Fibroblast of lung (primary cell): ENCODE results near the gene MKX. TPM values are rescaled to one million over a fixed set of nuclear protein-coding genes. Genes with fewer than 3 reads are reported as not detected.

Experiments
- DNase-seq, 2 donors: peaks; one replicate each; pipeline versions ENCODE4 v3.0.0 to v3.0.0-alpha.2; 2010; ENCODE audit warnings: low read depth in 2 of 2
- H2AFZ ChIP-seq: 2 replicates; pipeline ENCODE4 v1.5.1; 2012; ENCODE audit warnings: low read length, control low read depth, inconsistent platforms
- H3K27ac ChIP-seq: 2 replicates; pipeline ENCODE4 v1.5.1; 2011; ENCODE audit warnings: low read length, control low read depth; ENCODE audit not compliant: insufficient read depth
- H3K27me3 ChIP-seq: 2 replicates; pipeline ENCODE4 v1.5.1; 2011; ENCODE audit warnings: mild to moderate bottlenecking, low read length; ENCODE audit not compliant: control insufficient read depth, insufficient read depth
- H3K36me3 ChIP-seq: 2 replicates; pipeline ENCODE4 v1.5.1; 2011; ENCODE audit warnings: low read length; ENCODE audit not compliant: control insufficient read depth, insufficient read depth
- H3K4me1 ChIP-seq: 2 replicates; pipeline ENCODE4 v1.5.1; 2011; ENCODE audit warnings: low read length; ENCODE audit not compliant: control insufficient read depth, insufficient read depth; ENCODE audit errors: extremely low read depth
- H3K4me2 ChIP-seq: 2 replicates; pipeline ENCODE4 v1.5.1; 2011; ENCODE audit warnings: low read length, control low read depth; ENCODE audit not compliant: insufficient read depth; ENCODE audit errors: extremely low read depth
- H3K4me3 ChIP-seq, 4 experiments: fragments of 200-600 bp in 1 of 4; sonication (generic) in 1 of 4; replicated peaks in 1 of 4; 2 replicates each; pipeline ENCODE4 v1.5.1; 2011 to 2016; ENCODE audit warnings: low read length in 4 of 4, low read depth in 3 of 4, mild to moderate bottlenecking in 3 of 4, control low read depth in 2 of 4, inconsistent platforms in 1 of 4, mixed read lengths in 1 of 4; ENCODE audit not compliant: insufficient read depth in 1 of 4; ENCODE audit errors: control extremely low read depth in 1 of 4
- H3K79me2 ChIP-seq: 2 replicates; pipeline ENCODE4 v1.5.1; 2012; ENCODE audit warnings: mild to moderate bottlenecking, low read length, inconsistent platforms; ENCODE audit not compliant: control insufficient read depth, insufficient read depth
- H3K9ac ChIP-seq: 2 replicates; pipeline ENCODE4 v1.5.1; 2011; ENCODE audit warnings: mild to moderate bottlenecking, low read length, control low read depth; ENCODE audit not compliant: insufficient read depth
- H3K9me3 ChIP-seq: 2 replicates; pipeline ENCODE4 v1.5.1; 2012; ENCODE audit warnings: low read depth, low read length; ENCODE audit not compliant: control insufficient read depth, insufficient read depth
- H4K20me1 ChIP-seq: 2 replicates; pipeline ENCODE4 v1.5.1; 2011; ENCODE audit warnings: low read length; ENCODE audit not compliant: control insufficient read depth, insufficient read depth; ENCODE audit errors: extremely low read depth
- EZH2 ChIP-seq: IDR thresholded peaks from 2 replicates; pipeline ENCODE4 v1.5.1; 2012; ENCODE audit warnings: low read length, control low read depth, mild to moderate bottlenecking; ENCODE audit errors: missing control alignments
- polyA plus RNA-seq, 2 donors: library from polyadenylated mRNA; depleted of rRNA in 1 of 2; stranded (reverse) in 1 of 2; unstranded in 1 of 2; fragments of >200 nt; gene quantifications; 2 replicates each; pipeline ENCODE4 v1.2.1, GENCODE V29; 2011 to 2012; ENCODE audit warnings: missing spikeins in 1 of 2
- total RNA-seq: library from RNA; depleted of rRNA; stranded (reverse); fragments of >200 nt; gene quantifications from 2 replicates; pipeline ENCODE4 v1.2.1, GENCODE V29; 2014
- TF ChIP-seq, protein P1 (sequence below), 2 donors: IDR thresholded peaks in 1 of 2; conservative IDR thresholded peaks in 1 of 2; 1 replicate in 1 of 2; 2 replicates in 1 of 2; pipeline ENCODE4 v1.5.1; 2011 to 2012; ENCODE audit warnings: low read length in 2 of 2, control low read depth in 1 of 2, inconsistent platforms in 1 of 2, low read depth in 1 of 2, mild to moderate bottlenecking in 1 of 2

The MKX gene
- total and polyA plus RNA-seq, 2 donors (not counting 1 experiment from before 2014, with no cell fraction given) = 2.2 to 15.0 TPM

DNA sequence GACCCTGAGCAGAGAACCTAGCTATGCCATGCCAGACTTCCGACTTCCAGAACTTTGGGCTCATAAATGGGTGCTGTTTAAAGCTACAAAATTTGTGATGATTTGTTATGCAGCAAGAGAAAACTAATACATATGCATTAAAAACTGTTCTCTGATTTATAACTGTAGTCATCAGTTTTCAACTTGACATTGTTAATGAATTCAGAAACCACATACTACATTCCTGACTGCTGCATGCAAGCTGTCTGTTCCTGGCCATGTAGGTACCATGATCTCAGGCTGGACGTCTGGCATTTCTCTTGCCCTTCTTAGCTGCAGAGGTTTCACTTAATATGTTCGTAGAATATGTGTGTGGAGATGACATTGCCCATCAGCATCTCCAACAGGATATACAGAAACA lies 28.4 kb downstream of the MKX start:
- Histone ChIP-seq H3K27ac (no peak overlapping the region), H3K4me1 (peaks cover 3% of the 10 kb centered on the region), H3K79me2 (no peaks in the 10 kb centered on the region), H3K9ac (no peak overlapping the region), H3K27me3 (no peaks in the 10 kb centered on the region), H3K36me3 (no peaks in the 10 kb centered on the region), H3K4me3 (no peak overlapping the region), H4K20me1 (no peaks in the 10 kb centered on the region), H2AFZ (no peak overlapping the region), H3K4me2 (no peak overlapping the region), H3K9me3 (no peaks in the 10 kb centered on the region)
- DNase-seq = peak in 1 of 2 donors; percentile 15
- TF ChIP-seq, protein P1, sequence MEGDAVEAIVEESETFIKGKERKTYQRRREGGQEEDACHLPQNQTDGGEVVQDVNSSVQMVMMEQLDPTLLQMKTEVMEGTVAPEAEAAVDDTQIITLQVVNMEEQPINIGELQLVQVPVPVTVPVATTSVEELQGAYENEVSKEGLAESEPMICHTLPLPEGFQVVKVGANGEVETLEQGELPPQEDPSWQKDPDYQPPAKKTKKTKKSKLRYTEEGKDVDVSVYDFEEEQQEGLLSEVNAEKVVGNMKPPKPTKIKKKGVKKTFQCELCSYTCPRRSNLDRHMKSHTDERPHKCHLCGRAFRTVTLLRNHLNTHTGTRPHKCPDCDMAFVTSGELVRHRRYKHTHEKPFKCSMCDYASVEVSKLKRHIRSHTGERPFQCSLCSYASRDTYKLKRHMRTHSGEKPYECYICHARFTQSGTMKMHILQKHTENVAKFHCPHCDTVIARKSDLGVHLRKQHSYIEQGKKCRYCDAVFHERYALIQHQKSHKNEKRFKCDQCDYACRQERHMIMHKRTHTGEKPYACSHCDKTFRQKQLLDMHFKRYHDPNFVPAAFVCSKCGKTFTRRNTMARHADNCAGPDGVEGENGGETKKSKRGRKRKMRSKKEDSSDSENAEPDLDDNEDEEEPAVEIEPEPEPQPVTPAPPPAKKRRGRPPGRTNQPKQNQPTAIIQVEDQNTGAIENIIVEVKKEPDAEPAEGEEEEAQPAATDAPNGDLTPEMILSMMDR (conservative IDR thresholded peaks at IDR 0.05 in 1 of 2, IDR thresholded peaks at IDR 0.05 in 1 of 2; ENCODE audit: low read depth in 1 of 2, low read length in 2 of 2) = no peak
- TF ChIP-seq EZH2 = no peak

DNA sequence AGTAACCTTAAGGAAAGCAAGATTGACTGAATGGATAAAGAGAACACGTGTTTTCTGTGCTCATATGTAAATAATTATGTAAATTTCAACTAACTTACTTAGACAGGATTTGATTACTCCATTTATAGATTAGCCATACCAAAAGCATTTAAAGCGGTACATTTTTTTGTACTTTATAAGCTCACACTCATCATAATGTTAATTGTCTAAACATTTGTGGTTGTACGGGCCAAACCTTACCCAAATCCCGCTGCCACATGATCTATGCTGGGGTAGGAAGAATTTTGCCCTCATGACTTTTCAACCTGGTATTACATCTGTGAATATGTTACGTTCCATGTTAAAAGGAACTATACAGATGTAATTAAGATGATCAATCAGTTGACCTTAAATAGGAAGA lies 29.1 kb downstream of the MKX start:
- no peaks in the 10 kb centered on the region for H3K36me3 ChIP-seq
- H3K9me3 ChIP-seq = no peaks in the 10 kb centered on the region
- no peak overlapping the region for H2AFZ ChIP-seq
- peaks cover 3% of the 10 kb centered on the region for H3K4me1 ChIP-seq
- H3K4me2 ChIP-seq = no peak overlapping the region
- DNase-seq = no peak
- H3K9ac ChIP-seq = no peak overlapping the region
- no peaks in the 10 kb centered on the region for H3K79me2 ChIP-seq
- no peaks in the 10 kb centered on the region for H3K27me3 ChIP-seq
- TF ChIP-seq, protein P1 (conservative IDR thresholded peaks at IDR 0.05 in 1 of 2, IDR thresholded peaks at IDR 0.05 in 1 of 2; ENCODE audit: low read depth in 1 of 2, low read length in 2 of 2) = no peak
- no peak for TF ChIP-seq EZH2
- H3K27ac ChIP-seq = no peak overlapping the region
- H3K4me3 ChIP-seq = no peak overlapping the region
- H4K20me1 ChIP-seq = no peaks in the 10 kb centered on the region

DNA sequence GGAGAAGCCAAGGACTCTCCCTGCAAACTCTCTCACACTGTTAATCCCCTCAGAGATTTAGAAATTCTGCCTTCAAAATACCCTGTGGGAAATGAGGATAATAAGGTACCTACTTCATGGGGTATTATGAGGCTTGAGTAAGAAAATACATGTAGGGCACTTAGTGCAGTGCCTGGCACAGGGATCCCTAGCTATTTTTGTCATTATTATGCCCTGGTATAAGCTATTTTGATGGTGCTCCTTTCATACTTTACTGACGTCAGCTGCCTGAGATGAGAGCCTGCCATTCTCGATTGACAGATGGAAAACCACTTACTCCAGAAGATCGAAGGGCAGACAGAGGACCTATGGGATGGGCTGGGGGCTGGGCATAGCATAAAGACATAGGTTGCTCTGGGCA lies 30.1 kb downstream of the MKX start:
- no peak overlapping the region for H3K27ac ChIP-seq
- TF ChIP-seq, protein P1 (conservative IDR thresholded peaks at IDR 0.05 in 1 of 2, IDR thresholded peaks at IDR 0.05 in 1 of 2; ENCODE audit: low read depth in 1 of 2, low read length in 2 of 2) = no peak
- TF ChIP-seq EZH2 = no peak

More for the DNA sequence above, 30.1 kb downstream of the MKX start:
- H3K4me1 ChIP-seq = peaks cover 3% of the 10 kb centered on the region
- no peak for DNase-seq
- no peak overlapping the region for H3K9ac ChIP-seq
- H3K79me2 ChIP-seq = no peaks in the 10 kb centered on the region
- H4K20me1 ChIP-seq = no peaks in the 10 kb centered on the region
- H2AFZ ChIP-seq = no peak overlapping the region
- H3K27me3 ChIP-seq = no peaks in the 10 kb centered on the region
- no peaks in the 10 kb centered on the region for H3K9me3 ChIP-seq
- no peak overlapping the region for H3K4me2 ChIP-seq
- no peak overlapping the region for H3K4me3 ChIP-seq
- H3K36me3 ChIP-seq = no peaks in the 10 kb centered on the region
